CD4-positive, alpha-beta T cell treated with Interleukin-17A for 4 hours (primary cell): ENCODE data around the gene GADD45GIP1.
"Not testable (repeated sequence)": the region's sequence is repeated elsewhere in the genome, so short reads cannot be mapped to it uniquely, and the experiment has no call there.

ENCODE experiments used
- DNase-seq: peaks from one replicate; pipeline ENCODE4 v3.0.0-alpha.2; 2020; ENCODE audit warnings: mixed read lengths

The GADD45GIP1 gene

DNA sequence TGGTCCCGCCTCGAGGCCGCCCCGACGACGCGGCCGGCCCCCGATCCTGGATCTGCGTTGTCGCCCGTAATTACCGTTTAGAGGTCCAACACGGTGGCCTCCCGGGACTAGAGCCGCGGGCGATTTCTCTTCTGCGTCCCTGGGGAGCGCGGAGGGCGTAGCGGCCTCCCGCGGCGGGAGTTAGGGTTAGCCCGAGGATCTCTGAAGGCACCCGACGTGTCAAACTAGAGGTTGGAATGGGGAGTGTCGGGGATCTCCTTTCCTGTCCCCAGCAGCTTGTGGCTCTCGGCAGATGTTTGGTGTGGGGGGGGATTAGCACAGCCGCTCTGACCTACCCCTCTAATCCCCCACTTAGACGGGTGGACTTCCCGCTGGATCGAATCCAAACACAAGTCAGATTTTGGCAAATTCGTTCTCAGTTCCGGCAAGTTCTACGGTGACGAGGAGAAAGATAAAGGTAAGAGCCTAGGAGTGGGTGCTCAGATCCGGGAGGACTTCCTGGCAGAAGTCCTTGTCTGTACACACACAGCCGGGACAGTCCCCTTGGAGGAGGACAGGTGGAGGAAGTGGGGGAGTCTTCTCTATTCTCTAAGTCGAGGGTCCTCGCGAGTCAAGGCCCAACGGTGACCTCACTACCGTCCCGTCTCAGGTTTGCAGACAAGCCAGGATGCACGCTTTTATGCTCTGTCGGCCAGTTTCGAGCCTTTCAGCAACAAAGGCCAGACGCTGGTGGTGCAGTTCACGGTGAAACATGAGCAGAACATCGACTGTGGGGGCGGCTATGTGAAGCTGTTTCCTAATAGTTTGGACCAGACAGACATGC is 18.0 kb downstream of the GADD45GIP1 start:
- DNase-seq: peak; percentile 46

DNA sequence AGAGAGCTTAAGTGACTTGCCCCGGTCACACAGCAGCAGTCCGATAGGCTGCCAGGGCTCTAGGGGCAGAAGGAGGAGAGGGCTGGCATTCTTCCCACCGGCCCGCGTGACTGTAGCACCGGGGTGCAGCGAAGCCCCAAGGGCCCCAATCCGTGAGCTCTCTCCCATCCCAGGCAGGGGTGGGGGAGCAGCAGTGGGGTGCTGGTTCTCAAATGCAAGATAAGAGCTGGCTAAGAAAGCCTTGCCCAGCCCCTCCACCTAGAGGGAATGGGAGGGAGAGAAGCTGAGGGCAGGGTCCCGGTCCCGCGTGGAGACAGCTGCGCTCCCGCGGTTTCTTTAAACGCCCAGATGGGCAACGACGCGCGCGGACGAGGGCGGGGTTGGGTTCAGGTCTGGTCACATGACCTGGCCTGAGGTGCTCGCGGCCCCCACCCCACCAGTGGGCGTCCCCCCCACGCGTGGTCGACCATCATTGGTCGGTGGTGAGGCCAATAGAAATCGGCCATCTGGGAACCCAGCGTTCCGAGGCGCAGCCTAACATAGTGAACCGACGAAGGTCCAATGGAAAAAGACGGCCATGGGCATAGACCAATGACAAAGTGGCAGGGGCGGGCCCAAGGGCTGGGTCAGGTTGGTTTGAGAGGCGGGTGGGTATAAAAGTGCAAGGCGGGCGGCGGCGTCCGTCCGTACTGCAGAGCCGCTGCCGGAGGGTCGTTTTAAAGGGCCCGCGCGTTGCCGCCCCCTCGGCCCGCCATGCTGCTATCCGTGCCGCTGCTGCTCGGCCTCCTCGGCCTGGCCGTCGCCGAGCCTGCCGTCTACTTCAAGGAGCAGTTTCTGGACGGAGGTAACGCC is 18.9 kb downstream of the GADD45GIP1 start, which contains the start of gene CALR:
TSS of gene CALR (plus strand) at position 683 of the 852 bp plus-strand sequence. CDS start at position 754, 71 bp downstream.
- DNase-seq: peak; percentile 99

DNA sequence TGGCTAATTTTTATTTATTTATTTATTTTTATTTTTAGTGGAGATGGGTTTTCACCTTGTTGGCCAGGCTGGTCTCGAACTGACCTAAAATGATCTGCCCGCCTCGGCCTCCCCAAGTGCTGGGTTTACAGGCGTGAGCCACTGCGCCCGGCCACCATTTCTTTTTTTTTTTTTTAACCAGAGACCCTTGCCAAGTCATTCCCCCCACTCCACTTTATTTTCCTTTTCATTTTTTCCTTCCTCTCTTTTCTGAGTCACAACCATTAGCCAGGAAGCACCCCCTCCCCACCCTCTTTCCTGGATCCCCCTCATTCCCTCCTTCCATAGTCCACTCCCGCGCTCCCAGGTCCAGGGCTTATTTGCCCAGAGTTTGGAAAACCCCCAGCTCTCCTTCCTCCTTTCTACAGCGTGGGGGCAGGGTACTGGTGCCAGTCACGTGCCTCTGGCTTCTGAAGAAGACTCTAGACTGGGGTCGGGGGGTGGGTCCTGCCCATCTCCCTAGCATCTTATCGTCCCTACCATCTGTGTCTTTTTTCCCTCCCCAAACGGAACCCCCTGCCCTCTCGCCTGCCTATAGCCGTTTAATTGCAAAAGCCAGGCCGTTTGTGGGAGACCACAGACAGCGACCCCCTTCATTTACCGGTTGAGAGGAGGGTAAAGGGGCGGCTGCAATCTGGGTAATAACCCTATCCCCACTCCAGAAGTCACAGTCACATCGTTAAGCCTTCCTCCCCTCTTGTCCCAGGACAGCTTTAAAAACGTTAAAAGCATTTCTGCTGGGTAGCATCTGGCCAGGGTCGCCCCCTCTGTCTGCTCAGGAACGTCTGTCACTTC is 19.7 kb downstream of the GADD45GIP1 start:
- DNase-seq: no peak

DNA sequence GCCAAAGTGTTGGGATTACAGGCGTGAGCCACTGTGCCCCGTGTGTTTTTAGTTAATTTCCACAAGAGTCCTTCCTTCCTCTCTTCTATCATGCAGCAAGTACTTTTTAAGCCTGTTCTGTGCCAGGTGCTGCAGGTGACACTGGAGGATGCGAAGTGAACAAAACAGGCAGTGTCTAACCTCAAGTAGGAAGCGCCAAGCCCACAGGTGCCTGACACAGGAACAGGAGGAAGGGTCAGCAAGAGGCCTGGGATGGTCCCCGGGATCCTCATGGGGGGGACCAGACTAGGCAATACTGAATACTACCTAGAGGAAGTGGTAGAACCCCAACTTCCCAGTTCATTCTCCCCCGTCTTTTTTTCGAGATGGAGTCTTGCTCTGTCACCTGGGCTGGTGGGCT is 20.4 kb downstream of the GADD45GIP1 start:
- no peak for DNase-seq

GRCh38 chr19:12935071-12935470 is 22.0 kb downstream of the GADD45GIP1 start:
- no peak for DNase-seq

DNA sequence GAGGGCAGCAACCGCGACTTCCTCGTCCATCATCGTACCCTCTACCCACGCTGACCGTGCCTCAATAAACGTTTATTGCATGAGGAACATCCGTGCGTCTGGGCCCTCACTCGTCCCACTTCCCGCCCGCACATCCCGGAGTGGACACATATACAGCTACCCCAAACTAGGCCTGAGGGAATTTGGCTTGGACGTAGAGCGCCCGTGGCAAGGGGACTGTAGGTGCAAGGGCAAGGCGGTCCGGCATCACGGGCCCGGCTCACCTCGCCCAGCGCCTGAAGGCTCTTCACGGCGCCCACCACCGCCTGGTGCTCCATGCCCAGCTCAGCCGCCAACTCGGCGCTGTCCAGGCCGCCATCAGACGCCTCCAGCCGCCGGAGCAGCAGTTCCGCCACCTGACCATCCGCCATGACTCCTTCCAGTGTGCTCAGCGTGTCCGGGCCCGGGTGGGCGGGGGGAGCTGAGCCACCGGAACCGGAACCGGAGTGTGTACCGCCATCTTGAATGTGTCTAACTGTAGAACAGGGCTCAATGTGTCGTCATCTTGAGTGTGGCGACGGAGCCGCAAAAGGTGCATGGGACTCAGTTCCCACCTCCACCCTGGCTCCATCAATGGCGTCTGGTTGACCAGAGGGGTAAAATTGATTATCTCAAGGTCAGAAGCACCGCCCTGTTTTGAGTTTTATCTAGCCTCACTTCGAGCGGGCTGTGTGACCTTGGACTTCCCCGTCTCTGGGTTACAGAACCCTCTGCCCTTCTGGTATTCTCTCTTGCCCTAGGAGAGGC is 23.5 kb downstream of the GADD45GIP1 start, which contains the start of gene FARSA:
TSS of gene FARSA (minus strand) at position 425 of the 786 bp plus-strand sequence. CDS start at position 410, 15 bp downstream.
- peak; percentile 92 for DNase-seq

- no peak for DNase-seq
Observed at GRCh38 chr19:12932392-12933286, 24.4 kb downstream of the GADD45GIP1 start.

- no peak for DNase-seq
Observed at GRCh38 chr19:12930002-12930645, 26.9 kb downstream of the GADD45GIP1 start.

DNA sequence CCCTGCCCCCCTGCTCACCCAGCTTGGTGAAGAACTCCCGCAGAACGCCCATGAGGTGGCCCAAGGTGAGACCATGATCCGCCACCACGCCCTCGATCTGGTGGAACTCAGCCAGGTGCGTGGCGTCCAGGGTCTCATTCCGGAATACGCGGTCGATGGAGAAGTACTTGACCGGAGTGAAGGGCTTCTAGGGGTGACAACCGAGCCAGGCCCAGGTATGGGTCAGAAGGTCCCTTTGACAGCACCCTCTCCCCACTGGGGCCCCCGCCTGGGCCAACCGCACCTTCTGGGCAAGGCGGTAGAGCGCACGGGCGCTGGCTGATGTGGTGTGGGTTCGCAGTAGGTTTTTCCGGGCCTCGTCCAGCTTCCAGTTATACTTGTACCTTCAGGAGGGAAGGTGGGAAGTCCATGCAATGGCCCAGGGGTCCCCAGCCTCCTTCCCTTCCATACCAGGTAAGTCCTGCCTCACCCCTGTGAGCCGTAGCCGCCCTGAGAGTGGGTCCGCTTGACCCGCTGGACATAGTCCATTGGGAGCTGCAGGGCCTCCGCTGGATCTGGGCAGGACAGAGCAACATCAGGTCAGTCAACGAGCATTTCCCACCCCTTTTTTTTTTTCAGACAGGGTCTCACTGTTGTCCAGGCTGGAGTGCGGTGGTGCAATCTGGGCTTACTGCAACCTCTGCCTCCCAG is 32.3 kb downstream of the GADD45GIP1 start:
- DNase-seq: no peak

DNA sequence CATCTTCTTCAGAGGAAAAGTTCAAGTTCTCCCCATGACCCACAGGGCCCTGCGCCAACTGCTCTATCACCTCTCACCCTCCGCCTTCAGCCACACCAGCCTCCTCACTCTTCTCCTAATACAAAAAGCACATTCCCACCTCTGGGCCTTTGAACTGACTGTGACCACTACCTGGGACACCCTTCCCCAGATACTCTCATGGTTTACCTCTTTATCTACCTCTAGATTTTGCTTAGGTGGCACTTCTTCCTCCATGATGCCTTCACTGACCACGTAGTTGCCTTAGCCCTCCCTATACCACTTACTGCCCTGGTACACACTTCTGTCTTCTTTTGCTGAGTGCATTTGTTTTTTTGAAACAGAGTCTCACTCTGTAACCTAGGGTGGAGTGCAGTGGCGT is 34.1 kb downstream of the GADD45GIP1 start:
- DNase-seq: no peak

- no peak for DNase-seq
Observed at GRCh38 chr19:12921047-12921446, 36.0 kb downstream of the GADD45GIP1 start.

DNA sequence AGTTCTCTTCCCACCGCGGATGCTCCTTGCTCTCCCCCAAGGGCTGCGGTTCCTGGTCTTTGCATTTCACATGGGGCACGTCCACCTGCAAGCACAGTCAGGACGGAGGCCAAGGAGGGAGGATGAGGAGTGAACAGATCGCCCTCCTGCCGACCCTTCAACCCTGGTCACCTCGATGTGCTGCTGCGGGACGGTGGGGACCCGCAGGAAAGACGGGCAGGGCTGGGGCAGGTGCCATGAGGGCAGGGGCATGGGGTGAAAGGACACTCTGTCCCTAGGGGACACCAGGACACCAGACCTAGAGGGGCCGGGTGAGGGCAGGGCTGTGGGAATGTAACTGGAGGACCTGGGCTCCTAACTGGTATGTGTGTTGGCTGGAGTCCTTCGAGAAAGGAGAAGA is 38.8 kb downstream of the GADD45GIP1 start:
- no peak for DNase-seq

GRCh38 chr19:12915860-12916259 is 41.2 kb downstream of the GADD45GIP1 start:
- DNase-seq: not testable (repeated sequence)

GRCh38 chr19:12913851-12914690 is 43.0 kb downstream of the GADD45GIP1 start:
- DNase-seq: peak; percentile 75

DNA sequence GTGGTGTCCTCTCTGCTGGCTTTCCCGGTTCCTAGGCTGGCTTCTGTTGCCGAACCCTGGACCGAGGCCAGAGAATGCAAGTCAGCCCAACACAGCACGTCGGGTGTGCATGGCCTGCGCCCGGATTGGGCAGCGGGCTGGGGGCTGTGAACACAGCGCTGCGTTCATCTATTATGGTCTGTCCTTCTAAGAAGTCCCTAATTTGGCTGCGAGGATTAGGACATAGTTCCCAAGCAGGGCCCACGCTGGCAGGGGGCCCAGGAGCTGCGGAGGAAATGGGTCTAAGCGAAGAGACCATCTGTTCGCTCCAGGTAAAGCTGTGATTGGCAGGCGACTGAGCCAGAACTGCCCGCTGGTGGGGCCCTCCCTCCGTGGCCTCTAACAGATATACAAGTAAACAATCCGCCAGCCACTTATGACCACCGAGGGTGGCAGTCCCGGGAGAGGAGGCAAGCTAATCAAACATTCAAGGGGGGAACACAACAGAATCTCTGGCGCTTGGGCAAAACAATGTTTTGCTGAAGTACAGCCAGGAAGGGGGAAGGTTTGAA is 43.9 kb downstream of the GADD45GIP1 start:
- no peak for DNase-seq

GRCh38 chr19:12912571-12912970 is 44.5 kb downstream of the GADD45GIP1 start:
- DNase-seq: no peak

DNA sequence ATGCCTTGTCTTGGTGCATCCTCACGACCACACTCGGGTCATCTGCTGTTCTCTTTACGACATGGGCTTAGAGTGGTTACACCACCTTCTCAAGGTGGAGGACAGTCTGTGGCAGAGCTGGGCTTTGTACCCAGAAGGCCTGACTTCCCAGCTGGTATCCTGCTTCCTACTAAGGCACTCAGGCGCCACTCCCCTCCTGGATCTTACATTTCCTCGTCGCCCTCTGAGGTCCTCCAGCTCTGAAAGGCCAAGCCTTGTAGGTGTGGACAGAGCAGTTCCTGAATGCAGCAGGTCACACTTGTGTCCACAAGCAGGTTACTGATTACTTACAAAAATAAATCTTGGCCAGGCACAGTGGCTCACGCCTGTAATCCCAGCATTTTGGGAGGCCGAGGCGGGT is 49.9 kb downstream of the GADD45GIP1 start:
- DNase-seq: no peak
